ENCODE data around the gene SLC35F1. TPM values are rescaled to one million over a fixed set of nuclear protein-coding genes. Genes with fewer than 3 reads are reported as not detected.

The SLC35F1 gene
- total RNA-seq, 1 experiment from 2014 or later = 4.3 TPM

GRCh38 chr6:117932001-117932400, 24.9 kb downstream of the SLC35F1 start:
- peaks cover 15 to 21% of the 10 kb centered on the region in 2 experiments for H3K9me3 Mint-ChIP-seq
- H2BK20ac ChIP-seq (ENCODE audit: low read depth, low read length, poor library complexity, severe bottlenecking) = no peak overlapping the region
- H3K18ac ChIP-seq (ENCODE audit: insufficient read length, low read depth, low read length) = no peak overlapping the region
- H4K20me1 ChIP-seq (ENCODE audit: control insufficient read depth, insufficient read depth, insufficient read length) = no peaks in the 10 kb centered on the region
- H3K27ac Mint-ChIP-seq = no peak overlapping the region
- no peaks in the 10 kb centered on the region for H3K79me2 ChIP-seq (ENCODE audit: insufficient read depth, low read length)
- no peak overlapping the region for H2BK5ac ChIP-seq (ENCODE audit: insufficient read length, low read length)
- H2AFZ ChIP-seq (ENCODE audit: low read length) = no peak overlapping the region
- no peak overlapping the region for H3T11ph ChIP-seq (ENCODE audit: low read length)
- H3K4me2 ChIP-seq (ENCODE audit: insufficient read depth, insufficient read length, low read length) = no peak overlapping the region
- no peaks in the 10 kb centered on the region for H3K23me2 ChIP-seq (ENCODE audit: insufficient read length, low read depth, low read length, poor library complexity, severe bottlenecking)
- no peak overlapping the region for H4K5ac ChIP-seq (ENCODE audit: insufficient read length, low read depth, low read length)
- H4K91ac ChIP-seq (ENCODE audit: insufficient read length, low read depth, low read length) = no peak overlapping the region
- no peak overlapping the region for H2BK12ac ChIP-seq (ENCODE audit: insufficient read length, low read depth, low read length)
- H3K4me1 ChIP-seq (ENCODE audit: insufficient read depth, low read length) = no peaks in the 10 kb centered on the region
- H3K56ac ChIP-seq (ENCODE audit: insufficient read length, low read depth, low read length) = no peak overlapping the region
- H3K27me3 ChIP-seq (ENCODE audit: insufficient read depth, low read length) = no peaks in the 10 kb centered on the region
- H3K27me3 Mint-ChIP-seq (ENCODE audit: low read depth) = peaks cover 3% of the 10 kb centered on the region
- H3K23ac ChIP-seq (ENCODE audit: insufficient read length, low read depth, low read length) = no peak overlapping the region
- no peak overlapping the region for H2AK5ac ChIP-seq (ENCODE audit: insufficient read length, low read length)
- no CpG with 5 or more reads among the region's 3 CpGs for WGBS (ENCODE audit: extremely low coverage, insufficient read length, low lambda C conversion rate)
- peaks cover 4% of the 10 kb centered on the region for H3K9me3 ChIP-seq (ENCODE audit: control insufficient read depth, low read depth, low read length)
- peaks cover 6 to 25% (median 9%) of the 10 kb centered on the region in 3 experiments for H3K36me3 Mint-ChIP-seq (ENCODE audit: insufficient read depth in 1 of 3, low read depth in 3 of 3)
- H3K9ac ChIP-seq (ENCODE audit: extremely low read depth, insufficient read length, low read length) = no peak overlapping the region
- H3K4ac ChIP-seq (ENCODE audit: low read depth, low read length) = no peak overlapping the region
- no peak for DNase-seq
- H2BK15ac ChIP-seq (ENCODE audit: low read depth, low read length) = no peak overlapping the region
- peaks cover 4% of the 10 kb centered on the region in 2 experiments for H3K4me1 Mint-ChIP-seq
- no peak for TF ChIP-seq CTCF (conservative IDR thresholded peaks at IDR 0.05)
- H3K14ac ChIP-seq (ENCODE audit: insufficient read depth, low read length) = no peak overlapping the region
- H3K27ac ChIP-seq (ENCODE audit: insufficient read length, low read depth, low read length) = no peak overlapping the region
- H2BK120ac ChIP-seq (ENCODE audit: low read depth, low read length, poor library complexity, severe bottlenecking) = no peak overlapping the region
- no peaks in the 10 kb centered on the region for H3K79me1 ChIP-seq (ENCODE audit: insufficient read depth, low read depth, low read length, poor library complexity, severe bottlenecking)
- no peak overlapping the region for H3K4me3 Mint-ChIP-seq
- no peak overlapping the region for H4K8ac ChIP-seq (replicated peaks; ENCODE audit: insufficient read length, low read depth, low read length)
